Measurements from ENCODE around the gene CFAP46.

GRCh38 chr10:132789659-132790148, 152.7 kb downstream of the CFAP46 start:
- TF ChIP-seq CTCF (IDR thresholded peaks at IDR 0.05): no peak
- TF ChIP-seq POLR2A (IDR thresholded peaks at IDR 0.05): no peak

Data from uterus (tissue), 2 donors.